Body of pancreas (tissue), 4 donors: ENCODE measurements around the gene ZNF57.

ENCODE experiments used
- CTCF ChIP-seq, 7 experiments: fragments of 450-650 bp in 4 of 7; fragments of 200-600 bp in 3 of 7; sonication (generic) in 3 of 7; IDR thresholded peaks; one replicate each; pipeline ENCODE4 v1.5.1; 2016 to 2019; ENCODE audit warnings: antibody characterized with exemption in 7 of 7
- POLR2A ChIP-seq, 3 donors: fragments of 450-650 bp; IDR thresholded peaks; one replicate each; pipeline ENCODE4 v1.6.1; 2016; ENCODE audit warnings: antibody characterized with exemption in 3 of 3, mild to moderate bottlenecking in 2 of 3

GRCh38 chr19:2877398-2878331, 23.1 kb upstream of the ZNF57 start:
- no peak for TF ChIP-seq CTCF (IDR thresholded peaks at IDR 0.05)
- TF ChIP-seq POLR2A (IDR thresholded peaks at IDR 0.05): no peak
